Measurements from ENCODE around the gene CYP4F3. TPM values are rescaled to one million over a fixed set of nuclear protein-coding genes. Genes with fewer than 3 reads are reported as not detected.

CYP4F3 gene
- total RNA-seq, 4 donors from 2014 or later = 0.05 to 0.93 (median 0.68) TPM; not detected in 1

DNA sequence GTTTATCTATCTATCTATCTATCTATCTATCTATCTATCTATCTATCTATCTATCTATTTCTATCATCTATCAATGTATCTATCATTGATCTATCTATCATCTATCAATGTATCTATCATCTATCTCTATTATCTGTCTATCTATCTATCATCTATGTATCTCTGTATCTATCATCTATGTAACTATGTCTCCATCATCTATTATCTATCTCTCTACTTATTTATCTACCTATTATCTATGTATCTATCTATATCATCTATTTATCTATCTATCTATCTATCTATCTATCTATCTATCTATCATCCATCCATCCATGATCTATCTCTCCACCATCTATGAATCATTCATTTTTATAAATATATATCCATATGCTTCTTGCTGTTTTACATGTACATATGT is 15.8 kb downstream of the CYP4F3 start:
- TF ChIP-seq CTCF (IDR thresholded peaks at IDR 0.05 in 4 of 5, conservative IDR thresholded peaks at IDR 0.05 in 1 of 5) = no peak
- no peak for TF ChIP-seq POLR2A (IDR thresholded peaks at IDR 0.05)
- intact Hi-C loops (cut with DNase I; ENCODE audit: low total_unique reads) = no loop called here
- Histone ChIP-seq H3K27me3 (no peaks in the 10 kb centered on the region), H3K36me3 (no peaks in the 10 kb centered on the region), H3K27ac (no peak overlapping the region), H3K9me3 (no peaks in the 10 kb centered on the region), H3K4me1 (no peaks in the 10 kb centered on the region), H3K4me3 (no peak overlapping the region)
- ATAC-seq = no peak
- in situ Hi-C loops (cut with MboI; ENCODE audit: low sequenced_read_pairs in 4 of 4) = no loop called here
- DNase-seq = no peak

DNA sequence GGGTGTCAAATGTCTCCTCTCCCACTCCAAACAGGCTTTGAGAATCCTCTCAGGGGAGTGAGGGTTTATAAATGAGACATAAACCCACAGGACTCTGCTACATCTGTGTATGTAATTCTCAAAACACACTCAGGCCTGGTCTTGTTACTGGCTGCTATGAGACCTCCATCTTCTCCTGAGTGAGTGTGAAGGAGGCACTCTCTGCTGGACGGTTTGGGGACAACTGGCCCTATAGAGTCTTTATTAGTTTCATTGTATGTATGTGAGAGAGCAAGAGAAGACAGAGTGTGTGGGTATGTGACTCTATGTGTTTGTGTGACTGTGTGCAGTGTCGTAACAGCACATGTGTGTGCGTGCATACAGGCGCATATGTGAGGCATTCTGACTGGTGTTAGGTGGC is 22.6 kb downstream of the CYP4F3 start:
- ATAC-seq = no peak
- in situ Hi-C loops (cut with MboI; ENCODE audit: low sequenced_read_pairs in 4 of 4) = no loop called here
- no peak for TF ChIP-seq POLR2A (IDR thresholded peaks at IDR 0.05)
- no peak for TF ChIP-seq CTCF (IDR thresholded peaks at IDR 0.05 in 4 of 5, conservative IDR thresholded peaks at IDR 0.05 in 1 of 5)

GRCh38 chr19:15666186-15666585 is 25.5 kb downstream of the CYP4F3 start:
- in situ Hi-C loops (cut with MboI; ENCODE audit: low sequenced_read_pairs in 4 of 4) (no loop called here), intact Hi-C loops (cut with DNase I; ENCODE audit: low total_unique reads) (no loop called here)
- H3K9me3 ChIP-seq = no peaks in the 10 kb centered on the region
- TF ChIP-seq CTCF (IDR thresholded peaks at IDR 0.05 in 4 of 5, conservative IDR thresholded peaks at IDR 0.05 in 1 of 5) = no peak
- H3K4me3 ChIP-seq = no peak overlapping the region
- H3K4me1 ChIP-seq = no peaks in the 10 kb centered on the region
- H3K27me3 ChIP-seq = no peaks in the 10 kb centered on the region
- DNase-seq (no peak), ATAC-seq (no peak)
- no peak overlapping the region for H3K27ac ChIP-seq
- no peaks in the 10 kb centered on the region for H3K36me3 ChIP-seq

More for the DNA sequence above, 22.6 kb downstream of the CYP4F3 start:
- intact Hi-C loops (cut with DNase I; ENCODE audit: low total_unique reads) = no loop called here
- no peaks in the 10 kb centered on the region for H3K36me3 ChIP-seq
- DNase-seq = no peak
- no peaks in the 10 kb centered on the region for H3K4me1 ChIP-seq
- H3K27me3 ChIP-seq = no peaks in the 10 kb centered on the region
- H3K9me3 ChIP-seq = no peaks in the 10 kb centered on the region
- no peak overlapping the region for H3K4me3 ChIP-seq
- no peak overlapping the region for H3K27ac ChIP-seq

- Histone ChIP-seq H3K9me3 (no peaks in the 10 kb centered on the region), H3K4me1 (no peaks in the 10 kb centered on the region), H3K4me3 (no peak overlapping the region), H3K27me3 (no peaks in the 10 kb centered on the region), H3K36me3 (no peaks in the 10 kb centered on the region), H3K27ac (no peak overlapping the region)
- no peak for TF ChIP-seq POLR2A (IDR thresholded peaks at IDR 0.05)
- no peak for TF ChIP-seq CTCF (IDR thresholded peaks at IDR 0.05 in 4 of 5, conservative IDR thresholded peaks at IDR 0.05 in 1 of 5)
- ATAC-seq = no peak
- peak in 1 of 2 donors; percentile 5 for DNase-seq
- intact Hi-C loops (cut with DNase I; ENCODE audit: low total_unique reads) (no loop called here), in situ Hi-C loops (cut with MboI; ENCODE audit: low sequenced_read_pairs in 4 of 4) (no loop called here)
Measured at GRCh38 chr19:15666883-15667282, 26.2 kb downstream of the CYP4F3 start.

DNA sequence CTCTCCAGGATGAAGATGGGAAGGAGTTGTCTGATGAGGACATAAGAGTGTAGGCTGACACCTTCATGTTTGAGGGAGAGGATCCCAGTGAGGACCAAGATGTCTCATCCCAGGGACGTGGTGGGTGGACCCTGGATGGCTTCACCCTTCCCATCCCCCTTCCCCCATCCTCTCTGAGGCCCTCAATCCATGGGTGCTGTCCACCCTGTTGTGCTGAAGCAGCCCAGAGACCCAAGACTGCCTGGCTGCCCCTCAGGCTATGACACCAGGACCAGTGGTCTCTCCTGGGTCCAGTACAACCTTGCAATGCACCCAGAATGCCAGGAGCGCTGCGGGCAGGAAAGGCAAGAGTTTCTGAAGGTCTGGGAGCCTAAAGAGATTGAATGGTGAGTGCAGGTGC is 28.7 kb downstream of the CYP4F3 start:
- H3K9me3 ChIP-seq = no peaks in the 10 kb centered on the region
- DNase-seq (no peak), ATAC-seq (no peak)
- H3K27ac ChIP-seq = no peak overlapping the region
- intact Hi-C loops (cut with DNase I; ENCODE audit: low total_unique reads) (no loop called here), in situ Hi-C loops (cut with MboI; ENCODE audit: low sequenced_read_pairs in 4 of 4) (no loop called here)
- TF ChIP-seq POLR2A (IDR thresholded peaks at IDR 0.05) = no peak
- no peaks in the 10 kb centered on the region for H3K27me3 ChIP-seq
- H3K36me3 ChIP-seq = no peaks in the 10 kb centered on the region
- no peak overlapping the region for H3K4me3 ChIP-seq
- no peaks in the 10 kb centered on the region for H3K4me1 ChIP-seq
